HepG2 (cell line): ENCODE data around the gene CLIC1. TPM values are rescaled to one million over a fixed set of nuclear protein-coding genes. Genes with fewer than 3 reads are reported as not detected.

Experiments used
- GATAD2A ChIP-seq: IDR thresholded peaks from 2 replicates; pipeline ENCODE4 v1.6.1; 2016
- HNF4G ChIP-seq, 2 experiments: sonication (generic) in 1 of 2; formaldehyde crosslinking in 1 of 2; IDR thresholded peaks; 2 replicates each; pipeline versions ENCODE4 v1.4.0 to v1.6.1; 2011 to 2020; ENCODE audit warnings: borderline replicate concordance in 2 of 2, low read depth in 2 of 2, mild to moderate bottlenecking in 2 of 2, low read length in 1 of 2, missing genetic modification reagents in 1 of 2, moderate library complexity in 1 of 2
- NRL ChIP-seq: sonication (generic); formaldehyde crosslinking; IDR thresholded peaks from 2 replicates; pipeline ENCODE4 v1.5.0; 2020; ENCODE audit warnings: missing genetic modification reagents, mild to moderate bottlenecking, moderate library complexity, borderline replicate concordance
- RBFOX2 ChIP-seq: fragments of 200-400 bp; formaldehyde crosslinking; IDR thresholded peaks from 2 replicates; pipeline ENCODE4 v1.6.1; 2017; ENCODE audit warnings: low read depth, mild to moderate bottlenecking, low read length
- ZMYM2 ChIP-seq: sonication (generic); formaldehyde crosslinking; IDR thresholded peaks from 2 replicates; pipeline ENCODE4 v1.8.0; 2022; ENCODE audit warnings: mild to moderate bottlenecking, missing genetic modification reagents
- ZNF101 ChIP-seq: sonication (generic); formaldehyde crosslinking; IDR thresholded peaks from 2 replicates; pipeline ENCODE4 v1.4.0; 2020; ENCODE audit warnings: mild to moderate bottlenecking, low read depth, missing genetic modification reagents, borderline replicate concordance
- ZNF232 ChIP-seq: sonication (generic); formaldehyde crosslinking; IDR thresholded peaks from 2 replicates; pipeline ENCODE4 v1.4.0; 2020; ENCODE audit warnings: missing genetic modification reagents, borderline replicate concordance
- ZNF234 ChIP-seq: sonication (generic); formaldehyde crosslinking; conservative IDR thresholded peaks from 2 replicates; pipeline ENCODE4 v1.5.1; 2020; ENCODE audit warnings: mild to moderate bottlenecking, missing genetic modification reagents
- ZNF550 ChIP-seq: sonication (generic); formaldehyde crosslinking; IDR thresholded peaks from 2 replicates; pipeline ENCODE4 v1.4.0; 2020; ENCODE audit warnings: mild to moderate bottlenecking, missing genetic modification reagents, borderline replicate concordance
- ZNF605 ChIP-seq: sonication (generic); formaldehyde crosslinking; IDR thresholded peaks from 2 replicates; pipeline ENCODE4 v1.8.0; 2022; ENCODE audit warnings: mild to moderate bottlenecking, missing genetic modification reagents
- ZNF629 ChIP-seq: sonication (generic); formaldehyde crosslinking; conservative IDR thresholded peaks from 2 replicates; pipeline ENCODE4 v1.5.0; 2020; ENCODE audit warnings: missing genetic modification reagents
- ZNF879 ChIP-seq: sonication (generic); formaldehyde crosslinking; IDR thresholded peaks from 2 replicates; pipeline ENCODE4 v1.8.1; 2023; ENCODE audit warnings: missing genetic modification reagents
- ZSCAN9 ChIP-seq: IDR thresholded peaks from 2 replicates; pipeline ENCODE4 v1.6.1; 2016; ENCODE audit warnings: borderline replicate concordance
- polyA plus RNA-seq, 8 experiments: library from polyadenylated mRNA; depleted of rRNA in 3 of 8; stranded (reverse) in 7 of 8; unstranded in 1 of 8; fragments of >200 nt; fragmentation: Illumina TruSeq in 4 of 8; extraction: Trizol in 4 of 8; gene quantifications; 2 replicates each; pipeline versions ENCODE4 v1.2.1 to v1.2.3, GENCODE V29; 2011 to 2016; ENCODE audit warnings: low read depth in 4 of 8, missing spikeins in 1 of 8, mixed read lengths in 1 of 8; ENCODE audit not compliant: insufficient read depth in 1 of 8
- total RNA-seq, 5 experiments: library from RNA; depleted of rRNA; stranded (reverse); fragments of >200 nt; fragmentation: Illumina TruSeq; extraction: Trizol; gene quantifications; 2 replicates each; pipeline ENCODE4 v1.2.3, GENCODE V29; 2016; ENCODE audit warnings: low read depth in 1 of 5
- TF ChIP-seq, protein P1 (sequence below): sonication (generic); formaldehyde crosslinking; IDR thresholded peaks from 2 replicates; pipeline ENCODE4; 2020; ENCODE audit warnings: missing genetic modification reagents, mild to moderate bottlenecking, borderline replicate concordance
- TF ChIP-seq, protein P2 (sequence below): sonication (generic); formaldehyde crosslinking; IDR thresholded peaks from 2 replicates; pipeline ENCODE4 v1.4.0; 2020; ENCODE audit warnings: missing genetic modification reagents, borderline replicate concordance
- TF ChIP-seq, protein P3 (sequence below): sonication (generic); formaldehyde crosslinking; IDR thresholded peaks from 2 replicates; pipeline ENCODE4 v1.5.0; 2020; ENCODE audit warnings: mild to moderate bottlenecking, missing genetic modification reagents, borderline replicate concordance
- TF ChIP-seq, protein P4 (sequence below): IDR thresholded peaks from 2 replicates; pipeline ENCODE4 v1.6.1; 2016

CLIC1 gene
- total and polyA plus RNA-seq, 2 of the 13 experiments (the other 11 are each of a cell fraction or from before 2014, with no cell fraction given) = 602 to 891 TPM

DNA sequence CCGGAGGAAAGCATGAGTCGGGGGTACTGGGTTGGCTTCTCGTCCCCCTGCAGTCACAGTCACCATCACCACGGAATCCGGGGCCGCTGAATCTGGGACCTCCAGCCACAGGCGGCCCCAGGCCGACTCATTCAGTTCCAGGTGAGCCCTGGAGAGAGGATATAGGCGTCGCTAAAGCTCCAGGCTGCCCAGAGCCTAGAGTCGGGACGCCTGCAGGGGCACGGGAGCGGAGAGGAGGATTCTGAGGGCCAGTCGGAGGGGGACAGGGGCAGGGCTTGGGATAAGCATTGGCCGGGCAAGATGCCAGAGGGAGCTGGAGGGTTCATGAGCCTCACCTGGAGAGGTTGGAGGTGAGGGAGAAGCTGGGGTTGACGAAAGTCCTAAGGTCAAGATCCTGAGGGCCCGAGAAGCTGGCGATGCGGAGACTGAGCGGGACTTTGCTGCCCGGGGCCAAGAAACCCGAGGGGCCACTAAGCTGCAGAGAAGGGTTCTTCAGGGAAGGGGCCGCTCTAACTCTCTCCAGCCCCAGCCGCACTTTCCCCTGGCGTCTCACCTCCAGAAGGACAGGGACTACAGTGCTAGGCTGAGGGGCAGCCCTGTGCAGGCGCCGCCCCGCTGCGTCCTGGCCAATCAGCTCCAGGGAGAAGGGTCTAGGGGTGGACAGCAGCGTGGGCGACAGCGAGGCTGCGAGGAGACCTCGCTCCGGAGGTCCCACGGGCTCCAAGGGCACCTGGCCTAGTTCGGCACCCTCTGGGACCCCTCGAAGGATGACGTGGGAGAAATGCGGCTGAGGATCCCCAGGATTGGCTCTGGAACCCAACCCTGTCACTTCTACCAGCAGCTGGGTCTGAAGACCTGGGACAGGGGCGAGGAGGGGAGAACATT is 29.8 kb upstream of the CLIC1 start (continued):
- TF ChIP-seq, protein P1, sequence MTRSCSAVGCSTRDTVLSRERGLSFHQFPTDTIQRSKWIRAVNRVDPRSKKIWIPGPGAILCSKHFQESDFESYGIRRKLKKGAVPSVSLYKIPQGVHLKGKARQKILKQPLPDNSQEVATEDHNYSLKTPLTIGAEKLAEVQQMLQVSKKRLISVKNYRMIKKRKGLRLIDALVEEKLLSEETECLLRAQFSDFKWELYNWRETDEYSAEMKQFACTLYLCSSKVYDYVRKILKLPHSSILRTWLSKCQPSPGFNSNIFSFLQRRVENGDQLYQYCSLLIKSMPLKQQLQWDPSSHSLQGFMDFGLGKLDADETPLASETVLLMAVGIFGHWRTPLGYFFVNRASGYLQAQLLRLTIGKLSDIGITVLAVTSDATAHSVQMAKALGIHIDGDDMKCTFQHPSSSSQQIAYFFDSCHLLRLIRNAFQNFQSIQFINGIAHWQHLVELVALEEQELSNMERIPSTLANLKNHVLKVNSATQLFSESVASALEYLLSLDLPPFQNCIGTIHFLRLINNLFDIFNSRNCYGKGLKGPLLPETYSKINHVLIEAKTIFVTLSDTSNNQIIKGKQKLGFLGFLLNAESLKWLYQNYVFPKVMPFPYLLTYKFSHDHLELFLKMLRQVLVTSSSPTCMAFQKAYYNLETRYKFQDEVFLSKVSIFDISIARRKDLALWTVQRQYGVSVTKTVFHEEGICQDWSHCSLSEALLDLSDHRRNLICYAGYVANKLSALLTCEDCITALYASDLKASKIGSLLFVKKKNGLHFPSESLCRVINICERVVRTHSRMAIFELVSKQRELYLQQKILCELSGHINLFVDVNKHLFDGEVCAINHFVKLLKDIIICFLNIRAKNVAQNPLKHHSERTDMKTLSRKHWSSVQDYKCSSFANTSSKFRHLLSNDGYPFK (CRISPR knock-in tag) = peak; percentile 42; the same call in 1 of the 2 replicates
- no peak for TF ChIP-seq ZMYM2 (CRISPR knock-in tag)
- peak; percentile 30; the same call in 1 of the 2 replicates for TF ChIP-seq ZNF879
- no peak for TF ChIP-seq ZNF232
- TF ChIP-seq ZNF629 = no peak
- peak; percentile 84 for TF ChIP-seq ZNF605 (CRISPR knock-in tag)
- peak; percentile 69 for TF ChIP-seq RBFOX2
- peak; percentile 75; the same call in 1 of the 2 replicates for TF ChIP-seq NRL (CRISPR knock-in tag)
- TF ChIP-seq ZNF234 (CRISPR knock-in tag) = no peak
- TF ChIP-seq ZNF101 = no peak
- TF ChIP-seq, protein P2, sequence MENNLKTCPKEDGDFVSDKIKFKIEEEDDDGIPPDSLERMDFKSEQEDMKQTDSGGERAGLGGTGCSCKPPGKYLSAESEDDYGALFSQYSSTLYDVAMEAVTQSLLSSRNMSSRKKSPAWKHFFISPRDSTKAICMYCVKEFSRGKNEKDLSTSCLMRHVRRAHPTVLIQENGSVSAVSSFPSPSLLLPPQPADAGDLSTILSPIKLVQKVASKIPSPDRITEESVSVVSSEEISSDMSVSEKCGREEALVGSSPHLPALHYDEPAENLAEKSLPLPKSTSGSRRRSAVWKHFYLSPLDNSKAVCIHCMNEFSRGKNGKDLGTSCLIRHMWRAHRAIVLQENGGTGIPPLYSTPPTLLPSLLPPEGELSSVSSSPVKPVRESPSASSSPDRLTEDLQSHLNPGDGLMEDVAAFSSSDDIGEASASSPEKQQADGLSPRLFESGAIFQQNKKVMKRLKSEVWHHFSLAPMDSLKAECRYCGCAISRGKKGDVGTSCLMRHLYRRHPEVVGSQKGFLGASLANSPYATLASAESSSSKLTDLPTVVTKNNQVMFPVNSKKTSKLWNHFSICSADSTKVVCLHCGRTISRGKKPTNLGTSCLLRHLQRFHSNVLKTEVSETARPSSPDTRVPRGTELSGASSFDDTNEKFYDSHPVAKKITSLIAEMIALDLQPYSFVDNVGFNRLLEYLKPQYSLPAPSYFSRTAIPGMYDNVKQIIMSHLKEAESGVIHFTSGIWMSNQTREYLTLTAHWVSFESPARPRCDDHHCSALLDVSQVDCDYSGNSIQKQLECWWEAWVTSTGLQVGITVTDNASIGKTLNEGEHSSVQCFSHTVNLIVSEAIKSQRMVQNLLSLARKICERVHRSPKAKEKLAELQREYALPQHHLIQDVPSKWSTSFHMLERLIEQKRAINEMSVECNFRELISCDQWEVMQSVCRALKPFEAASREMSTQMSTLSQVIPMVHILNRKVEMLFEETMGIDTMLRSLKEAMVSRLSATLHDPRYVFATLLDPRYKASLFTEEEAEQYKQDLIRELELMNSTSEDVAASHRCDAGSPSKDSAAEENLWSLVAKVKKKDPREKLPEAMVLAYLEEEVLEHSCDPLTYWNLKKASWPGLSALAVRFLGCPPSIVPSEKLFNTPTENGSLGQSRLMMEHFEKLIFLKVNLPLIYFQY (CRISPR knock-in tag) = no peak
- TF ChIP-seq, protein P3, sequence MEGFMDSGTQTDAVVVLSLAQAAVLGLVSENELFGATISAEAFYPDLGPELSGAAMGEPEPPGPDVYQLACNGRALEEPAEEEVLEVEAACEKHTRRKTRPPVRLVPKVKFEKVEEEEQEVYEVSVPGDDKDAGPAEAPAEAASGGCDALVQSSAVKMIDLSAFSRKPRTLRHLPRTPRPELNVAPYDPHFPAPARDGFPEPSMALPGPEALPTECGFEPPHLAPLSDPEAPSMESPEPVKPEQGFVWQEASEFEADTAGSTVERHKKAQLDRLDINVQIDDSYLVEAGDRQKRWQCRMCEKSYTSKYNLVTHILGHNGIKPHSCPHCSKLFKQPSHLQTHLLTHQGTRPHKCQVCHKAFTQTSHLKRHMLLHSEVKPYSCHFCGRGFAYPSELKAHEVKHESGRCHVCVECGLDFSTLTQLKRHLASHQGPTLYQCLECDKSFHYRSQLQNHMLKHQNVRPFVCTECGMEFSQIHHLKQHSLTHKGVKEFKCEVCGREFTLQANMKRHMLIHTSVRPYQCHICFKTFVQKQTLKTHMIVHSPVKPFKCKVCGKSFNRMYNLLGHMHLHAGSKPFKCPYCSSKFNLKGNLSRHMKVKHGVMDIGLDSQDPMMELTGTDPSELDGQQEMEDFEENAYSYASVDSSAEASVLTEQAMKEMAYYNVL = peak; percentile 51; the same call in 1 of the 2 replicates
- TF ChIP-seq ZSCAN9 (CRISPR knock-in tag) = no peak
- TF ChIP-seq HNF4G (IDR thresholded peaks at IDR 0.05; ENCODE audit: borderline replicate concordance, low read depth, low read length) = no peak
- TF ChIP-seq HNF4G (CRISPR knock-in tag; IDR thresholded peaks at IDR 0.05; ENCODE audit: borderline replicate concordance, low read depth) = no peak
- TF ChIP-seq, protein P4, sequence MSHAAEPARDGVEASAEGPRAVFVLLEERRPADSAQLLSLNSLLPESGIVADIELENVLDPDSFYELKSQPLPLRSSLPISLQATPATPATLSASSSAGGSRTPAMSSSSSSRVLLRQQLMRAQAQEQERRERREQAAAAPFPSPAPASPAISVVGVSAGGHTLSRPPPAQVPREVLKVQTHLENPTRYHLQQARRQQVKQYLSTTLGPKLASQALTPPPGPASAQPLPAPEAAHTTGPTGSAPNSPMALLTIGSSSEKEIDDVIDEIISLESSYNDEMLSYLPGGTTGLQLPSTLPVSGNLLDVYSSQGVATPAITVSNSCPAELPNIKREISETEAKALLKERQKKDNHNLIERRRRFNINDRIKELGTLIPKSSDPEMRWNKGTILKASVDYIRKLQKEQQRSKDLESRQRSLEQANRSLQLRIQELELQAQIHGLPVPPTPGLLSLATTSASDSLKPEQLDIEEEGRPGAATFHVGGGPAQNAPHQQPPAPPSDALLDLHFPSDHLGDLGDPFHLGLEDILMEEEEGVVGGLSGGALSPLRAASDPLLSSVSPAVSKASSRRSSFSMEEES (CRISPR knock-in tag) = no peak
- peak; percentile 54; the same call in 1 of the 2 replicates for TF ChIP-seq GATAD2A
- no peak for TF ChIP-seq ZNF550 (CRISPR knock-in tag)
